GM12891 (cell line): ENCODE measurements around the gene HACD2. TPM values are rescaled to one million over a fixed set of nuclear protein-coding genes. Genes with fewer than 3 reads are reported as not detected.

Experiments used
- DNase-seq: peaks from one replicate; pipeline ENCODE4 v3.0.0; 2011; ENCODE audit warnings: low spot score; ENCODE audit not compliant: insufficient read length
- FAIRE-seq: peaks from 2 replicates; lab custom pipeline; 2011; peaks lifted over from hg19 to GRCh38; lab: Jason Lieb, UNC
- PAX5 ChIP-seq: IDR thresholded peaks from 2 replicates; pipeline ENCODE4 v1.6.1; 2011; ENCODE audit warnings: low read length, moderate library complexity, mild to moderate bottlenecking; ENCODE audit not compliant: insufficient read depth, severe bottlenecking
- POLR2A ChIP-seq: IDR thresholded peaks from 2 replicates; pipeline ENCODE4 v1.6.1; 2011; ENCODE audit warnings: low read depth, low read length, control low read depth
- POLR2AphosphoS5 ChIP-seq: IDR thresholded peaks from 2 replicates; pipeline ENCODE4 v1.6.1; 2011; ENCODE audit warnings: low read depth, low read length, control low read depth
- POU2F2 ChIP-seq: IDR thresholded peaks from 2 replicates; pipeline ENCODE4 v1.6.1; 2011; ENCODE audit warnings: low read depth, mild to moderate bottlenecking, control low read depth, low read length, moderate library complexity
- SPI1 ChIP-seq: IDR thresholded peaks from 2 replicates; pipeline ENCODE4 v1.6.1; 2011; ENCODE audit warnings: low read depth, low read length, control low read depth
- TAF1 ChIP-seq: IDR thresholded peaks from 2 replicates; pipeline ENCODE4 v1.6.1; 2011; ENCODE audit warnings: low read depth, low read length, control low read depth
- polyA plus RNA-seq: library from polyadenylated mRNA; unstranded; fragments of >200 nt; gene quantifications from one replicate; pipeline ENCODE4 v1.2.1, GENCODE V29; 2012; ENCODE audit warnings: low read depth, missing spikeins, inconsistent platforms; ENCODE audit not compliant: missing spikeins

The HACD2 gene, protein sequence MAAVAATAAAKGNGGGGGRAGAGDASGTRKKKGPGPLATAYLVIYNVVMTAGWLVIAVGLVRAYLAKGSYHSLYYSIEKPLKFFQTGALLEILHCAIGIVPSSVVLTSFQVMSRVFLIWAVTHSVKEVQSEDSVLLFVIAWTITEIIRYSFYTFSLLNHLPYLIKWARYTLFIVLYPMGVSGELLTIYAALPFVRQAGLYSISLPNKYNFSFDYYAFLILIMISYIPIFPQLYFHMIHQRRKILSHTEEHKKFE
- polyA plus RNA-seq: 5.7 TPM

DNA sequence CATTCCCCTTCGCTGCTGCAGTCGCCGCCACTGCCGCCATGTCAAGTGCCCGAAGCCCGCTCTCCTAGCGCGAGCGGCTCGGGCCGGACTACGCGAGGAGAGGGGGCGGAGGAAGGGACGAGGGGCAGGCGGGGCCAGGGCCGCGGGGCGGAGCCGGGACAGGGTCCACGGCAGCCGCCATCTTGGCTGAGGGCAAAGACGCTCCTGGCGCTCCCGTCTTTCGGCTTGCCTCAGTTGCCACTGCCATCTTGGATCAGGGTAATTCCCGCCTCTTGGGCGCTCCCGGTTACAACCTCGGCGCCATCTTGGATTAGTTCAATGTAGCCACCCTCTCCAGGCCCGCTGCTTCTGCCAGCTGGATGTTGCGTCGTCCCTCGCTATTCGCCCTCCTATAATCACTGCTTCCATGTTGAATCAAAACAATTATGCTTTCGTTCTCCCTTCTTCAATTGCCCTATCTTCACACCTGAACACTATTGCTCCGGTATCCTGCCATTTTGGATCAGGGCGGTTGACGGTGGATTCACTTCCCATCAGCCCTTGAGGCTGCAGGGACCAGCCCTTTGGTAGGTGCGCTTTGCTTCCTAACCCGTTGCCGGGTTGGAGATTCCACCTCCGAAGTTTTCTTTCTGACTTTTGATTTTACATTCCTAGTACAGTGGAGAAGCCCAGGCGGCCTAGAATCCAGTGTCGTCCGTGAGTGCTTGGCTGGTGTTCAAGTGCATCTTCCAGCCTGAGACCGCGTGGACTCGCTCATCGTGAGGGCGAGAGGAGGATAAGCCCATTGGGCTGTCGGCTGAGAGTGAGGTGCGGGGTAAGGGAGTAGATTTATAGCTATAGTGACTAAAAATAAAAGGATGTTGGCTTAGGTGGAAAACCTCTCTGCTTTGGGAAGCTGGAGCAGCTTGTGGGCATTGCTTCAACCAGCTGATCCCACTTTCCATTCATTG, at the start of gene HACD2:
Gene HACD2, minus strand, starts transcription at position 66 of the 950 bp plus-strand sequence. Its CDS starts 26 bp downstream, at position 40.
- TF ChIP-seq POLR2A: peak; percentile 48; the same call in 1 of the 2 replicates
- no peak for TF ChIP-seq PAX5
- TF ChIP-seq POLR2AphosphoS5: peak; percentile 91
- peak; percentile 55 for TF ChIP-seq SPI1
- TF ChIP-seq POU2F2: 0 out of 2 replicates have a peak, but pooled peaks have one; percentile 40
- peak; percentile 65 for TF ChIP-seq TAF1
- DNase-seq (peak; percentile 80), FAIRE-seq (peak; percentile 94)

DNA sequence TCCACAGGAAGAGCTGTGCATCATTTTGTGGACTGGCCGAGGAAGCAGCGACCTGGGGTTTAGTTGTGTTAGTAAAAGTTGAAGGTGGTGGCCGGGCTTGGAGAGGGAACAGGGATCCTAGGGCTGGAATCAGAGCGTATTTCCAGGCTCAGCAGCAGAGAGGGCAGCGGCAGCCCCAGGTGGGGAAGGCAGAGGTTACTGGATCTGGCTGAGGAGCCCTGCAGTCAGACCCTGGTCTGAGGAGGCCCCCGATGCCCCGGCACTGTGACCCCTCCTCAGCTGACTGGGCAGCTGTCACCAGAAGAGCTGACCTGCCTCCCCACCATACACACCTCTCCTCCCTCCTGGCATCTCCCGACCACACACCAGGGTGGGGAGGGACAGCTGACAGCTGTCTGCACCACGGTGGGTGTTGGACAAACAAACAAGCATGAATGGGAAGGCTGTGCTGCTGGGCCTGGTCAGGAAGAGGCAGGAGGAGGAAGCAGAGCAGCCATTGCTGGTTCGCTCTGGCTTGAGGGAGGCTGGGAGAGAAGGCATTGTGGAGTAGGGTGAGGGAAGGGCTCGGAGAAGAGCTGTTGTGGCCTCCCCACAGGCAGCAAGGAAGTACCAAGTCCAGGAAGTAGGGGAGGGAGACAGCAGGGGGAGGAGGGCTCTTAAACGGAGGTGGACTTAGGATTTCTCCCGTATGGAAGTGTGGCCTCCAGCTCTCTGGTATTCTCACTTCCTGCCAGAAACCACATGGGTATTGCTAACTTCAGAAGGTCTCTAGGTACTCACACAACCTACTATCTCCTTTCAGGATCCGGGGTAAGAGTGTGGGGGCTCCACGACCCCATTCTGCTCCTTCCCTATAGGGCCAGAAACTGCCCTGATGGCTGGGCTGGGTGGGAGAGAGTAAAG, 49.5 kb upstream of the HACD2 start:
- TF ChIP-seq TAF1: no peak
- no peak for TF ChIP-seq POU2F2
- TF ChIP-seq POLR2A: no peak
- no peak for TF ChIP-seq SPI1
- FAIRE-seq (no peak), DNase-seq (no peak)

DNA sequence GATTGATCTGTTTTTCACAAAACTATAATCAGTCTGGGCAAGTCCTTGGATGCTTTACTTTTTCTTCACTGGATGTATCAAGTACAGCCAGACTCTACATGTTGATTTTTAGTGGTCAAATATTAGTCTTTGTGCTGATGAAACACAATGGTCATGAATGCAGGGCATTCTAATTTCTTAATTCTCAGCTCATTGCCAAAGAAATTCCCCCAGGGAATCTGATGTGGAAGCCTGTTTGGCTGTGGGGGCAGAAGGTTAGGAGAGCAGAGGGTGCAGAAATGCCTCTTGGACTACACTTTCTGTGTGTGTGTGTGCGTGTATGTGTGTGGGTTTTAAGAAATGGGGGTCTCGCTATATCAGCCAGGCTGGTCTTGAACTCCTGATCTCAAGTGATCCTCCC, 48.7 kb upstream of the HACD2 start:
- TF ChIP-seq POU2F2: no peak
- no peak for TF ChIP-seq POLR2A
- TF ChIP-seq POLR2AphosphoS5: no peak
- no peak for TF ChIP-seq TAF1
- TF ChIP-seq PAX5: no peak
- TF ChIP-seq SPI1: no peak
- FAIRE-seq (no peak), DNase-seq (no peak)

DNA sequence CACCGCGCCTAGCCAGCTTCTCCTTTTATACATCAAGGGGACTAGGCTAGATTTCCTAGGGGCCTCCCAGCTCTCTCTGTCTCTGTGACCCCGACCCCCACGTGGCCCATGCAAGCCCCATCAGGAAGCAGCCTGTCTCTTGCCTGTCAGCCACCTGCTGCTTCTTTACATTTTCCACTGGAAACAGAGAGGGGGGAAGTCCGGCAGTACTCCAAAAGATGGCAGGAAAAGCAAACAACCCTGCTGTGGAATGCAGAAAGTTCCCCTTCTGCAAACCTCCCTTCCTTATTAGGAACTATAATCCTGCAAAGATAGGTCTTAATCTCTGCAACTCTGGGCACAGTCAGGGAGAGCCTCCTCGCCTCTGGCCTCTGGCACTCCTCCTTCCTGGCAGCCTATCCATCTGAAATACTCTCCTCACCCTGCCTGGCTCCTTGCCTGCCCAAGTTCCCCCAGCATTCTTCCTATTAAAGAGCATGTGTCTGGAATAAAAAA, 47.4 kb upstream of the HACD2 start:
- no peak for DNase-seq
- TF ChIP-seq TAF1 (no peak), POLR2AphosphoS5 (no peak), POLR2A (no peak), PAX5 (no peak), POU2F2 (no peak), SPI1 (no peak)
- FAIRE-seq: no peak

DNA sequence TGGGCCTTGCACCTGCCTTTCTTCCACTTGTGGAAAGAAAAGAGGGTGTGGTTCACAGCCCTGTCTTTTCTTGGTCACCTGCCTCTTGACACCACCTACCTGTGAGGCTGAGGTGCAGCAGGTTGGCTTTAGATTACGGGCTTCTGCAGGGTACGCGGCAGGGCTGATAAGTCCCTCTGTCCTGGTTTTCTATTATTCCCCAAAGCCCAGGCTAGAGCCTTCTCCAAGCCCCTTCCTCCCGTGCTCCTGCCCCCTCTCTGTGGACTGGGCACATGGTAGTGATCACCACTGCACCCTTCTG, 44.8 kb upstream of the HACD2 start:
- DNase-seq (no peak), FAIRE-seq (no peak)
- TF ChIP-seq POU2F2: no peak
- TF ChIP-seq PAX5: no peak
- no peak for TF ChIP-seq POLR2AphosphoS5
- TF ChIP-seq POLR2A: no peak
- TF ChIP-seq SPI1: no peak
- no peak for TF ChIP-seq TAF1

DNA sequence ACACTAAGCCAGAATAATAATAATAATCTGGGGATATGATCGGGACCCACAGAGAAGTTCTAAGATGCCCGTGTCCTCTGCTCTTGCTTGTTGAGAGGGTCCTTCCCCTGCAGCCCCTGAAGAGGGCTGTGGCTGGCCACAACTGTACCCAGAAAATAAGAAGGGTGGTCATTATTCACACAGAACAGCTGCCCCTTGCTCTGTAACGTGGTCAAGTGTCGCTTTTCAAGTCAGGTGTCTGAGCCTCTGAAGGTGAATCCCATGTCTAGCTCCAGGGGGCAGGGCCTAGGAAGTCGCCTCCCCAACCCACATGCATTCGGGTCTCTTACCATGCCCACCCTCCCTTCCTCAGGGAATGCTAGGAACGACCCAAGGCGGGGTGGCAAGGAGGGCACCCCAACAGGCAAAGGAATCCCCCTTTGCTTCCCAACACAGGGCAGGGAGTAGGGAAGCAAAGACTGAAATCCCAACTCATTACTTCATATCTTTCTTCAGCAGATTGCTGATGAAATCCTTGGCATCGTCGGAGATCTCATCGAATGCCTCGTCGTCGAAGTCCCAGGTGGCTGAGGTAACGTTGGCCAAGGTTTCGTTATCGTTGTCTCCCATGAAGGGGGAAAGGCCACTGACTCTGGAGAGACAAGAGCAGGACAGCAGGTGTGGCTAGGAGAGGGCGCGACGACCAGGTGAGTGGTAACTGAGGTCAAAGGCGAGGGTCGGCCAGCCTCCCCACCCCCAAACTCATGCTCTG, 44.3 kb upstream of the HACD2 start:
- no peak for FAIRE-seq
- TF ChIP-seq POLR2AphosphoS5: no peak
- TF ChIP-seq POU2F2: no peak
- no peak for TF ChIP-seq SPI1
- no peak for TF ChIP-seq PAX5
- no peak for TF ChIP-seq POLR2A
- no peak for TF ChIP-seq TAF1

DNA sequence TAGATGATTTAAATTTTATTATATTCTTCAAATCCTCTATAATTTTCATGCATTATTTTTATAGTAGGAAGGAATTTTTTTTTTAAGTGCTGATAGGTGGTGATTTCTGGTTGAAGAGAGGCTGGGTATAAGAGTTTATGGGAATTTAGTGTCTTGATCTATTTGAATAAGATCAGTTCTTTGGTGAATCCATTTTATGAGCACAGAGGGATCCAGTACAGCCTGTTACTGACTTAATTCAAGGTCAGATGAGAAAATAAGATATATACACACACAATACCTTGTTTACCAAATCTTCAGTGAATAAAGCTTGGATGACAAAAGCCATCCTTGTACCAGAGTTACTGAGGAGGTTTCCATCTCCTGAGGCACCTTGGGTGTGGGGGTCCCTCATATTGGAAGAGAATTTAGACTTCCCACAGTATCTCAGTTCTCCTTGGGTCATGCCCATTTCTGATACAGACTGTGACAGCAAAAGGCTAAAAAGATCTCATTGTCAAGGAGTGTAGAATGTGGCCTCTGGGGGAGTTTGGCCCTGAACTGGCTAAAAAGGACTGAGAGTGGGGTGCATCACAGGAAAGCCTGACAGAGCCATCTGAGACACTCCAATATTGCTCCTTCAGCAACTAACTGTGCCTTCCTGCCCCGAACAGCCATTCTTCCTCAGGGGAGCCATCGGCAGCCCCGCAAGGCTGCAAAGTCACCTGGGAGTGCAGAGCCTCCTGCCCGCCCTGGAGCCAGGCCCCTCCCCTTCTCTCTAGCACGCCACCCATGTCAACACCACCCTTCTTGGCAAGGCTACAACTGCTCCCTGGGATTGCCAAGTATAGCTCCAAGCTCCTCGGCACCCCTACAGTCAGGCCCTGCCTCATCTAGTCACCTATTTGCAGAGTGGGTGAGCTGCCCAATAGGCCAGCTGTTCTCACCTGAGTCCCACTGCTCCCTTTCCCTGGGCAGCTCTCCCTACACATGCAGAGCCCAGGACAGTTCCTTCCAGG, 43.1 kb upstream of the HACD2 start:
- no peak for TF ChIP-seq POLR2AphosphoS5
- no peak for TF ChIP-seq PAX5
- TF ChIP-seq TAF1: no peak
- TF ChIP-seq POU2F2: no peak
- no peak for TF ChIP-seq POLR2A
- TF ChIP-seq SPI1: no peak
- DNase-seq: no peak
- FAIRE-seq: no peak

More for the DNA sequence above, 44.3 kb upstream of the HACD2 start:
- no peak for DNase-seq

DNA sequence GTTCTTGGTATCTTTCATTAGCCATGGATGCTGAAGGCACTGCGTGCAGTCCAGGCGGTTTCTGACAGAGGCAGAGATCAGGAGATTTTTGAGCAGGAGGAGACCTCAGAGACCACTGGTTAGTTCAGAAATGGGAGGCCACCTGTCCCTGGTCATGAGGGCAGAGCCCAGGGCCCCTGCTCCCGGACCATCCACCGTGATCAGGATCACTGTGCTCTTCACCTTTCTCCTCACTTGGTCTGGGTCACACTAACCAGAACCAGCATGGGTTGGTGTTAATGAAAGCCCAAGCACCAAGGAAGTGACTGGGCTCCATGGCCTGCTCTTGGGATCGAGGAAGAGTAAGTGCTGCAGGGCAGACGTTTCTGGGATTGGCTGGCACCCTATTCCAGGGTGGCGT, 42.0 kb upstream of the HACD2 start:
- no peak for FAIRE-seq
- TF ChIP-seq POLR2A (no peak), SPI1 (no peak), POLR2AphosphoS5 (no peak), PAX5 (no peak), POU2F2 (no peak), TAF1 (no peak)

More for the DNA sequence above, 42.0 kb upstream of the HACD2 start:
- no peak for DNase-seq
